Iris pigment epithelial cell (primary cell): ENCODE measurements around the gene DHCR7.

ENCODE experiments used
- DNase-seq: peaks from one replicate; pipeline ENCODE4 v3.0.0-alpha.2; 2011; ENCODE audit warnings: low read depth

DHCR7 gene

GRCh38 chr11:71448257-71449171 lies at the start of gene DHCR7:
TSS of gene DHCR7 (minus strand) at chr11:71448393. CDS start at chr11:71444952, 3,441 bp downstream.
- DNase-seq: peak; percentile 96

GRCh38 chr11:71496421-71496820 lies 48.2 kb upstream of the DHCR7 start:
- DNase-seq: no peak

GRCh38 chr11:71495286-71496230 lies 47.4 kb upstream of the DHCR7 start:
- DNase-seq: no peak

- DNase-seq: no peak
Observed at GRCh38 chr11:71491940-71492339, 43.7 kb upstream of the DHCR7 start.

- no peak for DNase-seq
Observed at GRCh38 chr11:71491531-71491930, 43.3 kb upstream of the DHCR7 start.

GRCh38 chr11:71490731-71491390 lies 42.7 kb upstream of the DHCR7 start:
- DNase-seq: no peak

- no peak for DNase-seq
Observed at GRCh38 chr11:71490044-71490730, 42.0 kb upstream of the DHCR7 start.

GRCh38 chr11:71489311-71490043 lies 41.3 kb upstream of the DHCR7 start:
- peak; percentile 89 for DNase-seq

GRCh38 chr11:71488681-71489270 lies 40.6 kb upstream of the DHCR7 start:
- DNase-seq: no peak

GRCh38 chr11:71486320-71486719 lies 38.1 kb upstream of the DHCR7 start:
- no peak for DNase-seq

- no peak for DNase-seq
Observed at GRCh38 chr11:71485466-71485865, 37.3 kb upstream of the DHCR7 start.

- no peak for DNase-seq
Observed at GRCh38 chr11:71485063-71485399, 36.8 kb upstream of the DHCR7 start.

- DNase-seq: no peak
Observed at GRCh38 chr11:71484248-71485062, 36.3 kb upstream of the DHCR7 start.

- DNase-seq: no peak
Observed at GRCh38 chr11:71483692-71484091, 35.5 kb upstream of the DHCR7 start.

GRCh38 chr11:71482746-71483364 lies 34.7 kb upstream of the DHCR7 start:
- DNase-seq: no peak

- DNase-seq: no peak
Observed at GRCh38 chr11:71482216-71482615, 34.0 kb upstream of the DHCR7 start.

- no peak for DNase-seq
Observed at GRCh38 chr11:71481101-71481960, 33.1 kb upstream of the DHCR7 start.

- no peak for DNase-seq
Observed at GRCh38 chr11:71478528-71478840, 30.3 kb upstream of the DHCR7 start.
